GM18505 (cell line): Measurements from ENCODE around the gene EDIL3.

Experiments
- ATAC-seq: cut with Tn5 transposase; IDR thresholded peaks from one replicate; pipeline ENCODE4 v1.9.1; 2021; ENCODE audit not compliant: unreplicated experiment
- POLR2A ChIP-seq: IDR thresholded peaks from 4 replicates; pipeline ENCODE4 v1.6.1; 2011; ENCODE audit warnings: borderline replicate concordance; ENCODE audit not compliant: insufficient read depth, insufficient read length; ENCODE audit errors: extremely low read depth

EDIL3 gene

DNA sequence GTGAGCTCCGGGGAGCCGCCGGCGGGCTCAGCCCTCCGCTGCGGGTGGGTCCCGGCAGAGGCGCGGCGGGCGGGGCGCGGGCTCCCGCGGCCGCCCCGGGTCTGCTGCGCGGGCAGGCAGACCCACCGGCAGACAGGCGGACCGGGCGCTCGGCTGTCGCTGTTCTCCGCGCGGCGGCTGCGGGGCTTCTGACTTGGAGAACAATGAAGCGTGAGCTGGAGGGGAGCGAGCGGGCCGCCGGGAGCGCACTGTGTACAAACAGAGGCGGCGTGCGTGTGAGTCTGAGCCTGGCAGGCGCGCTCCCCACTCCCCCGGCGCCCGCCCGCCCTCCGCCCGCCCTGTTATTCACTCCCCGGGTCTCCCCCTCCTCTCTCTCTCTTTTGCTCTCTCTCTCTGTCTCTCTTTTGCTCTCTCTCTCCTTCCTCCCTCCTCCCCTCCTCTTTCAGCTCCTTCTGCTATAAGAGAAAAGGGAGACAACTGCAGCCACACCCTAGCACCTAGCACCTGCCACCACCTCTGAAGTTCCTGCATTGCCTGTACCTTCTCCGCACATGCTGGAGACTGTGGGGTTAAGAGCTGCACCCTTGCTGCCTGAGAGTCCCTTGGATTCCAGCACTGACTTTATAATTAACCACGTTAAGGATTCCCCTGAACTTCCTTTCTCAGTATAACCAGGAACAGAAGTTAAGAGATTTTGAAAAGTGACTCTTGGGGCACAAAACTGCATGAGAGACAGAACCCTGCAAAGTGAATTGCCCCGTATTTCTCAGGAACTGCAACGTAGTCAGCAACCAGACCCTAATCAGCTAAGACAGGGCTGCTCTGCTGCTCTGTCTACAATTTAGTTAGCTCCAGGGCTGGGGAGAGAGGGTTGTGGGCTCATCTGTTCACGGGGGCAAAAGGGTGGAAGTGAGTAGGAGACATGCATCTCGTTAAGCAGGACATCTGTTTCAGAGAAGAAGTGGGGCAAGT is at the start of gene EDIL3:
EDIL3 (minus strand) TSS at position 277 of the 972 bp plus-strand sequence. CDS start 506 bp downstream, outside the sequence.
- ATAC-seq, result no peak
- TF ChIP-seq POLR2A, result no peak

- no peak for TF ChIP-seq POLR2A
- no peak for ATAC-seq
Observed at GRCh38 chr5:84433461-84433860, 48.8 kb upstream of the EDIL3 start.

- TF ChIP-seq POLR2A, result no peak
- ATAC-seq, result no peak
Observed at GRCh38 chr5:84430863-84431663, 46.4 kb upstream of the EDIL3 start.

DNA sequence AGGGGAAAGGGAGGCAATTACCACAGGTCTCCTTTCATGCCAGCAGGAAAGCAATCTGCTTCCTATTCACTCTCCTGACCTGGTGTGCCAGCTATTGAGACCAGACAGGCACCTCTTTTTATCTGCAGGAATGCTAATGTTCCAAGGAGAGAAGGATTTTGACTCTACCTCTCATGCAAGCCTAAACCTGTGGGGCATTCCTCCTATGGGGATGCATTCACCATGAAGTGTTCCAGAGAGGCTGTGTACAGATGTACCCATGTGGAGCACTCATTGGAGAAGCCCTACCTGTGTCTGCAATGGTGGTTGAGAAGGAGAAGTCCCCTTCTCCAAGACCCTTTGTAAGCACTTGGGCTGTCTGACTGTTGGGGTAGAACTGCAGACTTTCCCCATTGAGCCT is 45.4 kb upstream of the EDIL3 start:
- ATAC-seq, result no peak
- no peak for TF ChIP-seq POLR2A

DNA sequence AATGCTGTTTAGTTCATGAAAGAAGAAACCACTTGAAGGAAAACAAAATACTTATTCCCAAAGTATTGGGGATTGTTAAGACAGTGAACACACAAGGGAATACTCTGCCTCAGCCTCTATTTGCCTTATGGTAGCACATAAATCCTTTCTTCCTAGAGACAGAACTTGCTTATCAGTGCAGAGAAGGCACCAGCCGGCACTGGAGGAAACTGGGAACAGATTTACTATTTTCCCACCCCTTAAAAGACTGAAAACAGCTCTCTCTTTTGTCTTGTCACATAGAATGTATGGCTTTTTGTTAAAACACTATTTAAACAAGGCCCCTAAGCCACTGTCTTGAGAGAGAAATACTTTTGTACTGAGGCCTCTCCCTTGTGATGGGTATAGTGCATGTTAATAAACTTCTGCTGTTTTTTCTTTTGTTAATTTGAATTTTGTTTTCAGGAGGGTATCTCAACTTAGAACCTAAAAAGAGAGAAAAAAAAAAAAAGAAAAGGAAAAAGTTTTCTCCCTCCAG is 40.7 kb upstream of the EDIL3 start:
- no peak for ATAC-seq
- no peak for TF ChIP-seq POLR2A

- ATAC-seq, result no peak
- no peak for TF ChIP-seq POLR2A
Observed at GRCh38 chr5:84419742-84420141, 35.1 kb upstream of the EDIL3 start.

DNA sequence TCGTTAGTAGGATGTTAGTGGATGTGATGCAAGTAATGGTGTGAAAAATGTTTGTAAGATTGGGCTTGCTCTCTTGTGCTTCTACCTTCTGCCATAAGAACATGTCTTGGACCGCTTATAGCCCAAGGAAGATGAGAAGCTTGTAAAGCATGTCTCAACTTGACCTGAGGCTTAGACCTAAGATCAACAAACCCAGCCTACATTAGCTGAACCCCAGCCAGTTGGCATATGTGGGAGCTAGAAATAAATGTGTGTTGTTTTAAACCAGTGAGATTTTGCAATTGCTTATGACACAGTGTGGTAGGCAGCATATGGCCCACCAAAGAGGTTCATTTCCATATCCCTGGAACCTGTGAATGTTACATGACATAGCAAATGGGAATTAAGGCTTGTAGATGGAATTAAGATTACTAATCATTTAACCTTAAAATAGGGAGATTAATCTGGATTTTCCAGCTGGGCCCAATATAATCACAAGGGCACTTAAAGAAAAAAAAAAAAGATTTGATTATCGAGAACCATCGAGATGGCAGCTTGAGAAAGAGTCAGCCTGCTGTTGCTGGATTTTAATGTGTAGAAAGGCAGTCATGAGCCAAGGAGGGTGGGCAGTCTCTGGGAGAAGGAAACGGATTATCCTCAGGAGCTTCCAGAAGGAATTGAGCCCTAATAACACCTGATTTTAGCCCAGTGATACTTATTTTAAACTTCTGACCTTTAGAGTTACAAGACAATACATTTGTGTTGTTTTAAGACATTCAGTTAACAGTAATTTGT is 27.3 kb upstream of the EDIL3 start:
- TF ChIP-seq POLR2A, result no peak
- no peak for ATAC-seq

DNA sequence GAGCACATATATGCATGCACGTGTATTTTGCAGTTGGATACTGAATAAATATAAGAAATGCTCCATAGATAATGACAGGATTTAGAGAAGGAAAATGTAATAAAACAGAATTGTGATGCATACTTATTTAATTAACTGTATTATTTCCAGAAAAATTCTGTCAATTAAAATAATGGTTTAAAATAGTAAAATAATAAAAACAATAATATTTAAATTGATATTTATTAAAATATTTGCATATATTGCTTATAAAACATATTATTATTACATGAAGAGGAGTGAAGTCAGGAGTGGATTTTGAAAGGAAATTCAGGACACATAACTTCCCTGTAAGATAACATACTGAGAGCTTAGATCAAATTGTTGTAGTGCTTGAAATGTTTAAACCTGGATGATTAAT is 21.4 kb upstream of the EDIL3 start:
- no peak for TF ChIP-seq POLR2A
- no peak for ATAC-seq

- no peak for ATAC-seq
- no peak for TF ChIP-seq POLR2A
Observed at GRCh38 chr5:84403773-84404172, 19.1 kb upstream of the EDIL3 start.

DNA sequence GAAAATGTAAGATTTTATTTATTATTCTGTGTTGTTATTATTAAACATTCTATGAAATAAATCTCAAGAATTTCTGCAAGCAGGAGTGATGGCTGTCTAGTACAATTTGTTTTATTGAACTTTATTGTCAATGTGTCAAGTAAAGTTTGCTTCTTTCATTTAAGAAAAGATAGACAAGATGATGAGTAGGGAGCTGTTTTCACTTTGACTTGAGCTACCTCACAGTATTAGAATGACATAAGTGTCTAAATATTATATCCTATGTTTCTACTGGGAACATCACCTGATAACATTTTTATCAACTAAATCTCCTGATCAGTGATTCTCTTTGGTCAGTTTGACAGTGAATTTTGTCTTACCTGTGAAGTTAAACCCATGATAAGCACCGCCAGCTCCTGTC is 12.7 kb upstream of the EDIL3 start:
- no peak for ATAC-seq

DNA sequence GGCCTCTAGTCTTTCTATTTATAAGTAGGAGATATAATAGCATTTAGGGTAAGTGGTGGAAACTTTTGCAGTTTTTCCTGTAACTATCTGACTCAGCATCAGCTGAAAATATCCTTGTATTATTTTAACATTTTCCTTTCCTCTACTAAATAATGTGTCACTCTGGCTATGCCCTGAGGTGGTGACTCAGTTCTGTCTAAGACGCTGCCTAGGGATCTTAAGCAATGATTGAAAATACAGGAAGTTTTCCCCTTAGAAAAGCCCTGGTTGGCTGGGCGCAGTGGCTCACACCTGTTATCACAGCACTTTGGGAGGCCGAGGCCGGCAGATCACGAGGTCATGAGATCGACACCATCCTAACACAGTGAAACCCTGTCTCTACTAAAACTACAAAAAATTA is 9.3 kb upstream of the EDIL3 start:
- no peak for TF ChIP-seq POLR2A

More for the DNA sequence above, 12.7 kb upstream of the EDIL3 start:
- no peak for TF ChIP-seq POLR2A

GRCh38 chr5:84392836-84393235 is 8.2 kb upstream of the EDIL3 start:
- no peak for TF ChIP-seq POLR2A
- ATAC-seq, result no peak

More for the DNA sequence above, 9.3 kb upstream of the EDIL3 start:
- ATAC-seq, result no peak

DNA sequence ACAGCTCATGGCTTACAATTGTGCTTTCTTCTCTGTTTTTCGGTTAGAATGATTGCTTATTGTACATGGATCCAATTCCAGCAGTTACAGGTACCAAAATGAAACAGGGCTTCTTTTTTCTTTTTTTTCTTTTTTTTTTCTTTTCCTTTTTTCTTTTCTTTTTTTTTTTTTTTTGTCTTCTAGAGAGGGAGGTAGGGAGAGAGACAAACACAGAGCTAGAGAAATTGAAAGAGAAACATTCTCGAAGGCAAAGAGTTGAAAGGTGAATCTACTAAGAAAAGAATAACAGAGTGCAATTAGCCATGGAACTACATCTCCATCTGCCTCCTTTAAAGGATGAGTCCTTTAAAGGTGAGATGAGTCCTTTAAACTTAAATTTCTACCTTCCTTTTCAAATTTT is 1.0 kb upstream of the EDIL3 start:
- no peak for TF ChIP-seq POLR2A
- ATAC-seq, result no peak
